Adrenal gland (tissue), 12 donors: ENCODE measurements around the gene SUSD1. TPM values are rescaled to one million over a fixed set of nuclear protein-coding genes. Genes with fewer than 3 reads are reported as not detected.

ENCODE experiments used
- DNase-seq, 7 donors: peaks; one replicate each; pipeline ENCODE4 v3.0.0-alpha.2; 2019 to 2020
- H3K27ac ChIP-seq, 5 donors: fragments of 200-600 bp; sonication (generic) in 4 of 5; 1 replicate in 3 of 5; 2 replicates in 2 of 5; pipeline versions ENCODE4 v1.5.1 to v1.8.0; 2016 to 2020; ENCODE audit warnings: mild to moderate bottlenecking in 1 of 5
- H3K27me3 ChIP-seq: fragments of 200-600 bp; 2 replicates; pipeline ENCODE4 v1.8.0; 2021
- H3K36me3 ChIP-seq, 2 donors: fragments of 200-600 bp; replicated peaks in 1 of 2; 1 replicate in 1 of 2; 2 replicates in 1 of 2; pipeline versions ENCODE4 v1.5.1 to v1.8.0; 2018 to 2022
- H3K4me1 ChIP-seq, 2 donors: fragments of 200-600 bp; replicated peaks in 1 of 2; 1 replicate in 1 of 2; 2 replicates in 1 of 2; pipeline versions ENCODE4 v1.5.1 to v1.8.0; 2018 to 2021
- H3K4me3 ChIP-seq, 4 donors: fragments of 200-600 bp; sonication (generic) in 3 of 4; one replicate each; pipeline ENCODE4 v1.5.1; 2016 to 2018
- H3K9me3 ChIP-seq, 3 donors: fragments of 200-600 bp; sonication (generic) in 1 of 3; replicated peaks in 1 of 3; 1 replicate in 2 of 3; 2 replicates in 1 of 3; pipeline versions ENCODE4 v1.5.1 to v1.8.0; 2016 to 2021
- CTCF ChIP-seq, 6 experiments: fragments of 450-650 bp in 4 of 6; fragments of 200-600 bp in 2 of 6; sonication (generic) in 1 of 6; IDR thresholded peaks; 1 replicate in 5 of 6; 2 replicates in 1 of 6; pipeline versions ENCODE4 v1.5.1 to v1.8.0; 2016 to 2021; ENCODE audit warnings: antibody characterized with exemption in 6 of 6, mild to moderate bottlenecking in 2 of 6, moderate library complexity in 1 of 6
- POLR2A ChIP-seq, 2 donors: fragments of 450-650 bp; IDR thresholded peaks; one replicate each; pipeline ENCODE4 v1.6.1; 2017; ENCODE audit warnings: antibody characterized with exemption in 2 of 2, mild to moderate bottlenecking in 2 of 2, moderate library complexity in 1 of 2
- WGBS, 4 donors: extraction: QIAGEN DNeasy Blood & Tissue Kit in 2 of 4; methylation state at CpG; one replicate each; pipeline versions ENCODE4 v1.1.5 to v1.1.7; 2013 to 2017; 5-methylcytosine and 5-hydroxymethylcytosine counted together
- intact Hi-C, 2 donors: fragments of 100-400 bp; cut with DNase I; formaldehyde crosslinking; loops; one replicate each; pipeline versions ENCODE4 v1.14.1 to v1.15.0; 2022 to 2023
- polyA plus RNA-seq, 3 donors: library from polyadenylated mRNA; stranded (reverse); fragments of 200-250 nt in 2 of 3; fragments of 350-450 nt in 1 of 3; fragmentation: Illumina TruSeq in 1 of 3; extraction: RNeasy Lipid Tissue Mini Kit (QIAGEN cat#74804) in 1 of 3; gene quantifications; one replicate each; pipeline ENCODE4 v1.2.3, GENCODE V29; 2013 to 2014
- total RNA-seq, 9 donors: library from RNA; depleted of rRNA in 4 of 9; stranded (reverse); fragments of >200 nt in 4 of 9; fragments of 120-200 nt in 1 of 9; fragmentation: NEBNext Ultra II Directional in 1 of 9; extraction: Animal tissue kit (Norgen Biotek cat#: 25700) in 1 of 9; gene quantifications; one replicate each; pipeline versions ENCODE4 v1.1.0 to v1.2.4, GENCODE V29; 2013 to 2023
- donor health status: healthy with polysubstance abuse.
- donor health status: Bipolar disorder and iron deficiency.
- donor health status: DM: yes; HTN: yes; CAD: no.
- donor health status: DM: no; HTN: no; CAD: no.
- donor health status: DM: no; HTN: no; CAD: no.
- donor health status: DM: yes; HTN: yes; CAD: no.

Gene SUSD1
- total and polyA plus RNA-seq, 12 donors = 4.7 to 37.0 (median 20.8) TPM

DNA sequence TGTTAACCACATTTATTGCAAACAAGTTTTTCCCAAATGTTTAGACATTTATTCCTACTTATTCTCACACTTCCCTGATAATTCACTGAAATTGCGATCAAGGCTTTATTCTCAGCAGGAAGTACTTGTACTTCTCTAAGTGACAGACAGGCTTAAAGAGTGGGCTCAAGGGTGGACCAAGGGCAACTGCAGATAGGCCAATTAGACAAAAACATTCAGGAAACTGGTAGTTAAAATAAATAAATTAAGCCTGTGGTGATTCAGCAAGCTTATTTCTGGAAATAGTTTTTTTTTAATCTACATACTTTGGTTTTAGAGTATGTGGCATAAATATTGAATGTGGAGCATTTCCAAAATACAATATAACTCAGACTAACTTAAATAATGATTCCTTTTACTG lies 142.4 kb downstream of the SUSD1 start:
- Histone ChIP-seq H3K9me3 (no peaks in the 10 kb centered on the region), H3K36me3 (no peaks in the 10 kb centered on the region), H3K4me3 (no peak overlapping the region), H3K27me3 (no peaks in the 10 kb centered on the region), H3K4me1 (peaks cover 0 to 14% of the 10 kb centered on the region in 2 donors), H3K27ac (no peak overlapping the region)
- no peak for TF ChIP-seq POLR2A (IDR thresholded peaks at IDR 0.05)
- TF ChIP-seq CTCF (IDR thresholded peaks at IDR 0.05) = no peak
- no peak for DNase-seq
- 77 to 85% (median 82%) methylated on average over 1 of the region's 1 CpG for WGBS, 4 donors
- intact Hi-C loops = no loop called here

DNA sequence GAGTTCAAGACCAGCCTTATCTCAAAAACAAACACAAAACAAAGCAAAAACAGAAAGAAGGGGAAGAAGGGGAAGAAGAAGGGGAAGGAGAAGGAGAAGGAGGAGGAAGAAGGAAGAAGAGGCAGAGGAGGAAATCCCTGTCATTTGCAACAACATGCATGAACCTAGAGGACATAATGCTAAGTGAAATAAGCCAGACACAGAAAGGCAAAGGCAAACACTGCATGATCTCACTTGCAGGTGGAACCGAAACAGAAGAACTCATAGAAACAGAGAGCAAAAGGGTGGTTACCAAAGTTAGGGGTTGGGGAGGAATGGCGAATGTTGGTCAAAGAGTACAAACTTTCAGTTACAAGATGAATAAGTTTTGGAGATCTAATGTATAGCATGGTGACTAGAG lies 143.1 kb downstream of the SUSD1 start:
- no peak for DNase-seq
- 83 to 95% (median 89%) methylated on average over 2 of the region's 2 CpGs for WGBS, 4 donors
- TF ChIP-seq CTCF (IDR thresholded peaks at IDR 0.05) (no peak), POLR2A (IDR thresholded peaks at IDR 0.05) (no peak)
- Histone ChIP-seq H3K27me3 (no peaks in the 10 kb centered on the region), H3K4me3 (no peak overlapping the region), H3K9me3 (no peaks in the 10 kb centered on the region), H3K27ac (no peak overlapping the region), H3K36me3 (no peaks in the 10 kb centered on the region), H3K4me1 (peaks cover 0 to 14% of the 10 kb centered on the region in 2 donors)
- intact Hi-C loops = no loop called here

GRCh38 chr9:112031400-112031799 lies 143.7 kb downstream of the SUSD1 start:
- intact Hi-C loops = no loop called here
- Histone ChIP-seq H3K27ac (no peak overlapping the region), H3K27me3 (no peaks in the 10 kb centered on the region), H3K4me1 (peaks cover 0 to 14% of the 10 kb centered on the region in 2 donors), H3K9me3 (no peaks in the 10 kb centered on the region), H3K4me3 (no peak overlapping the region), H3K36me3 (no peaks in the 10 kb centered on the region)
- TF ChIP-seq CTCF (IDR thresholded peaks at IDR 0.05) (no peak), POLR2A (IDR thresholded peaks at IDR 0.05) (no peak)
- WGBS, 4 donors = 51 to 72% (median 69%) methylated on average over 3 of the region's 3 CpGs
- DNase-seq = no peak

- 43 to 68% (median 57%) methylated on average over 3 of the region's 3 CpGs for WGBS, 4 donors
- intact Hi-C loops = no loop called here
Observed at GRCh38 chr9:112029921-112030444, 145.1 kb downstream of the SUSD1 start.

More at GRCh38 chr9:112029921-112030444, 145.1 kb downstream of the SUSD1 start:
- peaks cover 0 to 14% of the 10 kb centered on the region in 2 donors for H3K4me1 ChIP-seq
- H3K27ac ChIP-seq = no peak overlapping the region
- no peaks in the 10 kb centered on the region for H3K9me3 ChIP-seq
- no peak overlapping the region for H3K4me3 ChIP-seq
- TF ChIP-seq CTCF (IDR thresholded peaks at IDR 0.05) = no peak
- no peak for DNase-seq
- H3K36me3 ChIP-seq = no peaks in the 10 kb centered on the region
- no peaks in the 10 kb centered on the region for H3K27me3 ChIP-seq
